Fibroblast of skin of right biceps (primary cell): ENCODE results near the gene CD99L2.
"Not testable (repeated sequence)": the region's sequence is repeated elsewhere in the genome, so short reads cannot be mapped to it uniquely, and the experiment has no call there.

Experiments
- DNase-seq: peaks from one replicate; pipeline ENCODE4 v3.0.0-alpha.2; 2013

The CD99L2 gene

GRCh38 chrX:150896632-150897031 is 1.8 kb downstream of the CD99L2 start:
- DNase-seq, result no peak

GRCh38 chrX:150893936-150894335 is 4.5 kb downstream of the CD99L2 start:
- DNase-seq, result no peak

- DNase-seq, result no peak
Observed at GRCh38 chrX:150889131-150889530, 9.3 kb downstream of the CD99L2 start.

DNA sequence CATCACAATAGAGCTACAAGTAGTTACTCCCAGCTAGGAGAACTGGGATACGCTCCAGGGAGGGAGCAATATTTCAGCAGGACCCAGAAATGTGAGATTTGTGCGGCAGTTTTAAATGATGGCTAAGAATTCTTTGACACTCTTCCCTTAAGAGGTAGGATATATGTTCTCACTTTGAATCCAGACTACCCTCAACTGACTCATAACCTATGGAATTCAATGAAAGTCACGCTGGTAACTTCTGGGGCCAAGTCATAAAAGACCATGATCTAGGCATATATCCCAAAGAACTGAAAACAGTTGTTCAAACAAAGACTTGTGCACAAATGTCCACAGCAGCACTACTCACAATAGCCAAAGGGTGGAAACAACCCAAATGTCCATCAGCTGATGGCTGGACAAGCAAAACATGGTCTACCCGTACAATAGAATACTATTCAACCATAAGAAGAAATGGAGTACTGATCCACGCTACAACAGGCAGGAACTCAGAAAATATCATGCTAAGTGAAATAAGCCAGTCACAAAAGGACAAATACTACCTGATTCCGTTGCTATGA is 10.5 kb downstream of the CD99L2 start:
- DNase-seq, result peak; percentile 71

DNA sequence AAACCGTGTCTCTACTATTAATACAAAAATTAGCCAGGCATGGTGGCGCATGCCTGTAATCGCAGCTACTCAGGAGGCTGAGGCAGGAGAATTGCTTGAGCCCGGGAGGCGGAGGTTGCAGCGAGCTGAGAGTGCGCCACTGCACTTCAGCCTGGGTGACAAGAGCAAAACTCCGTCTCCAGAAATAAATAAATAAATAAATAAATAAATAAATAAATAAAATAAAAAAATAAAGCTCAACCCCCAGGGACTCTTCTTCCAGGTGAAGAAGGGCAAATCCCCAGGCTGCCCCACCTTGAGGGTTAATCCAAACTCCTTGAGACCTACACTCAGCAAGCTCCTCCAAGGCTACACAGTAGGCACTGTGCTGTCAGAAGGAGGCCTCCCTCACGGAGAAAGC is 11.2 kb downstream of the CD99L2 start:
- not testable (repeated sequence) for DNase-seq

- DNase-seq, result no peak
Observed at GRCh38 chrX:150886381-150886780, 12.1 kb downstream of the CD99L2 start.

DNA sequence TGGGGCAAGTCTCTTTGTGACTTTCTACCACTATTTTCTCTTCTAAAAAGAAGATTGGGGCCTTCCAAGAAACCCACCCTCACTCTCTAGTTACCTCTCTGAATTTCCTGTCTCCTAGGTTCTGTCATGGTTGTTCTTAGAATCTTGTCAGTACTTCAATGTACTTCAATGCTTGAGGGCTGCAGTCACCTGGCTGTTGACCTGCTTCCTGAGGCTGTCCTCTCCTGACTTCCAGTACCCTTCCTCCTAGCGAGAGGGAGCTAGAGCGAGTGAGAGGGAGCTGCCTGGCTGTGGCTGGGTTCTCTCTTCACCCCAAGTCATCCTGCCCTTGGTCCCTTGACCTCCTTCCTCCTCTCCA is 17.7 kb downstream of the CD99L2 start:
- no peak for DNase-seq

DNA sequence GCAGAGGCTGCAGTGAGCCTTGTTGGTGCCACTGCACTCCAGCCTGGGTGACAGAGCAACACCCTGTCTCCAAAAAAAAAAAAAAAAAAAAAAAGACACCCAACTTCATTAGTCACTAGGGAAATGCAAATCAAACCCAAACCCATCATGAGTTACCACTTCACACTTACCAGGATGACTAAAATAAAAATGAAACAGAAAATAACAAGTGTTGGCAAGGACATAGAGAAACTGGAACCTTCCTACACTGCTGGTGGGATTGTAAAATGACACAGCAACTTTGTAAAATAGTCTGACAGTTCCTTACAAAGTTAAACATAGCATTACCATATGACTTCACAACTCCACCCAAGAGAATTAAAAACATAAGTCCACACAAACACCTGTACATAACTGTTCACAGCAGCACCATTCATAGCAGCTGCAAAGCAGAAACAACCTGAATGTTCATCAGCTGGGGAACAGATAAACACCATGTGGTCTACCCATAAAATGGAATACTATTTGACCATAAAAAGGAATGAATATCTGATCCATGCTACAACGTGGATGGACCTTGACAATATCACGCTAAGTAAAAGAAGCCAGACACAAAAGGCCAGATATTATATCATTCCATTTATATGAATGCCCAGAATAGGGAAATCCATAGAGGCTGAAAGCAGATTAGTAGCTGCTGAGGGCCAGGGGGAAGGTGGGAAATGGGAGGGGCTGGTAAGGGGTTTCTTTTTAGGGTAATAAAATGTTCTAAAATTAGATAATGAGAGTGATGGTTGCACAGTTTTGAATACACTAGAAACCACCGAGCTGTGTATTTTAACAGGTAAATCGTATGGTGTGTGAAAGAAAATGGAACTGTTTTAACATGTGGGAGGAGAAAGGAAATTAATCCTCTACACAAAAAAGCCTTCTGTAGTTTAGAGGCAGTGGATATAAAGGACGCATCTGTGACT is 18.3 kb downstream of the CD99L2 start:
- DNase-seq, result no peak

GRCh38 chrX:150875621-150876020 is 22.8 kb downstream of the CD99L2 start:
- DNase-seq, result not testable (repeated sequence)

DNA sequence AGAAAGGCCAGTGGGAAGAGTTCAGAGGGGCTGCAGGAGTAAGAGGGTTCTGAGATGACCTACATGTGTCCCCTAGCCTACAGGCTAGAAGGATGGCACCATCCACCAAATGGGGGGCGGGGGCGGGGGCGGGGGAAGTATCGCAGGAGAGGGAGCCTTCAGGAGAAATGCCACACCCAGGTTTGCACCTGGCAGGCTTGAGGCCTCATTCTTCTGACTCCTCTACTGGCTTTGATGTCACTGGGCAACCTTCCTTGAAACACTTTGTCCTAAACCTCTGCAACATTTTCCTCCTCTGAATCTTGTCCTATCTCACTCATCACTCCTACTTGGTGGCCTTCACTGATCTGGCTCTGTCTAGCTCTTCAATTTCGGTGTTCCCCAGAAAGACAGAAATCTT is 24.0 kb downstream of the CD99L2 start:
- DNase-seq, result no peak

DNA sequence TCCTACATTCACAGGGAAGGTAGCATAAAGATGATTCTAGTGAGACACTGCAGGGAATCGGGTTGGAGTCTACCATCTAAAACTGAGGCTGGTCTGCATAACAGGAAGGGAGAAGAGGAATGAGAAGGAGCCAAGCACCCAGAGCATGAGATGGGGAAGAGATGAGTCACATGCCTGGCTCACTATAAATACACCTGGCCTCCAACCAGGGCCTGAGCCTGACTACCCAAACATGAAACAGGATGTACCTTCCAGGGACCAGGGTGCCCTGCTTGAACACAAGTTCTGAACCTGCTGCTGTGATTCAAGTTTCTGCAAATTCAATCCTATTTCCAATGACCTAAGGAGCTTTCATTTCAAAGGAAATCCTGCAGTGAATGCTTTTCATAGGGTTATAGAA is 24.9 kb downstream of the CD99L2 start:
- peak; percentile 22 for DNase-seq

GRCh38 chrX:150872773-150873336 is 25.6 kb downstream of the CD99L2 start:
- DNase-seq, result no peak

- DNase-seq, result no peak
Observed at GRCh38 chrX:150871341-150871811, 27.1 kb downstream of the CD99L2 start.

GRCh38 chrX:150870487-150871340 is 27.8 kb downstream of the CD99L2 start:
- DNase-seq, result no peak

- no peak for DNase-seq
Observed at GRCh38 chrX:150870029-150870428, 28.4 kb downstream of the CD99L2 start.

DNA sequence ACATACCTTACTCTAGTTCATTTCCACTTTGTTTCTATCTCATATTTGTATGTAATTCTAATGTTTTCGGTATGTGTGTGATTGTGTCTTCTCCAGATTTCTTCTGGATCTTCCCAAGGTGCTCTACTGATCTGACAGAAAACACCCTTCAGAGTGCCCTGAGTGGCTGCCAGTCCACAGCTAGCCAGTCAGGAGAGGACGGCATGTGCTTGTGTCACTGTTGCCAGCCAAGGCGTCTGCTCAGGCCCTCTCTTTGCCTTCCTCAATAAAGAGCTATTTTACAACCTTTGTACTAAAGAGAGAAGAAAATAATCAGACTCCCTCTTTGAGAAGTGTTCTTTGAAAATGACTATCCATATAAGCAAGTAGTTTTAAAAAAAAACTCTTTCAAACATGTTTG is 29.0 kb downstream of the CD99L2 start:
- no peak for DNase-seq

DNA sequence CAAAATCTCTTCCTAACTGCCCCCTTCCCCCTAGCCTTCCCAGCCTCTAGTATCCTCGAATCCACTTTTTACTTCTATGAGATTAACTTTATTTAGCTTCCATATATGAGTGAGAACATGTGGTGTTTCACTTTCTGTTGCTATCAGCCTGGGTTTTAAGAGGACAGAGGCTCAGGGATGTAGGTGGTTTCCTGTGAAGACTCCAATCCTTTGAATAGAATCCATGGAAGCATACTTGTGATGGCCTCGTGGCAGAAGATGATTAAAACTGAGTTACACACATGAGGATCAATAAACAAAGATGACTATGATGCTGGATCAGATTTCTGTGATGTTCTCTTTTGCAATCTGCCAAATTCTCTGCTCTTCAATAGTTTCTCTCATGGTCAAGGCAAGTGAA is 29.8 kb downstream of the CD99L2 start:
- no peak for DNase-seq

DNA sequence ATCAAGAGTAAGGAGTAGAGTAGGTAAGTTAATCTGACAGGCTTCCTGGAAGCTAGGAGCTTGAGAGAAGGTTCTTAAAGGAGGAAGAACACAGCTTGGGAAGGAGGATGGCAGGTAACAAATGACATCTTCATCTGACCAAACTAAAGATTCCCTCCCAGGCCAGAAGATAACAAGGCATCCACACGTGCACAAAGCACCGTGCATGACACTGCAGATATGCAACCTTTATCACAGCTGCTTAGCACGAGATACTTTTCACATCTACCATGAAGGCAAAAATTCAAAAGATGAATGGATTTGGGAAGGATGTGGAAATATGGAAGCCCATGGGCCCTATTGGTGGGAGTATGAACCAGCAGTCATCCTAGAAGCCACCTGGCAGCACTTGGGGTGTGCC is 34.3 kb downstream of the CD99L2 start:
- DNase-seq, result no peak

- no peak for DNase-seq
Observed at GRCh38 chrX:150863191-150863590, 35.3 kb downstream of the CD99L2 start.

DNA sequence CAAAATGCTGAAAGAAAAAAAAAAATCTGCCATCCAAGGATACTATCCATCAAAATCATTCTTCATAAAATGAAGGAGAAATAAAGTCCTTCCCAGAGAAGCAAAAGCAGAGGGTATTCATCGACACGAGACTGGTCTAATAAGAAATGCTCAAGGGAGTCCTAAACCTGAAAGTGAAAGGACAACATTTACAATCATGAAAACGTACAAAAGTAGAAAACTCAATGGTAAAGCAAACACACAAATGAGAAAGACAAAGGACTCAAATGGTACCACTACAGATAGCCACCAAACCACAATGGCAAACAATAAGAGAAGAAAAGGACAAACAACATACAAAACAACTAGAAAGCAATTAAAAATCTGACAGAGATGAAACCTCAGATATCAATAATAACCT is 41.0 kb downstream of the CD99L2 start:
- no peak for DNase-seq

DNA sequence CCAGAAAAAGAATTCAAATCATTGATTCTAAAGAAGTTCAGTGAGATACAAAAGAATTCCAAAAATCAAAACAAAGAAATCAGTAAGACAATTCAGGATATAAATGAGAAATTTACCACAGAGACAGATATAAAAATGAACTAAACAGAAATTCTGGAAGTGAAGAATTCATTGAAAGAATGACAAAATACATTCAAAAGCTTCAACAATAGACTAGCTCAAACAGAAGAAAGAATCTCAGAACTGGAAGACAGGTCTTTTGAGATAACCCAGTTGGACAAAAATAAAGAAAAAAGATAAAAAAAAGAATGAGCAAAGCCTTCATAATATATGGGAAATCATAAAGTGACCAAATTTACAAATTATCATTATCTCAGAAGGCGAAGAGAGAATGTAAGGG is 41.7 kb downstream of the CD99L2 start:
- DNase-seq, result no peak

GRCh38 chrX:150856101-150856500 is 42.4 kb downstream of the CD99L2 start:
- peak; percentile 7 for DNase-seq

- DNase-seq, result no peak
Observed at GRCh38 chrX:150854856-150855255, 43.6 kb downstream of the CD99L2 start.
